Measurements from ENCODE around the gene FAM174C.

The FAM174C gene

GRCh38 chr19:1284293-1284978, 9.1 kb downstream of the FAM174C start:
- Histone ChIP-seq H3K4me3 (ENCODE audit: low read depth, low read length) (no peak overlapping the region), H3K9me3 (ENCODE audit: control insufficient read depth, insufficient read depth, low read length) (no peaks in the 10 kb centered on the region), H3K9ac (ENCODE audit: low read depth, low read length) (no peak overlapping the region), H3K36me3 (ENCODE audit: control insufficient read depth, insufficient read depth, low read length) (peaks cover 2% of the 10 kb centered on the region), H3K27me3 (ENCODE audit: control insufficient read depth, insufficient read depth, low read length) (peaks cover 5% of the 10 kb centered on the region), H3K4me1 (ENCODE audit: control insufficient read depth, insufficient read depth, low read length) (peaks cover 3% of the 10 kb centered on the region)

- Histone ChIP-seq H3K27me3 (ENCODE audit: control insufficient read depth, insufficient read depth, low read length) (peaks cover 5% of the 10 kb centered on the region), H3K9me3 (ENCODE audit: control insufficient read depth, insufficient read depth, low read length) (no peaks in the 10 kb centered on the region), H3K4me3 (ENCODE audit: low read depth, low read length) (peak overlapping the region; percentile 30), H3K9ac (ENCODE audit: low read depth, low read length) (no peak overlapping the region), H3K4me1 (ENCODE audit: control insufficient read depth, insufficient read depth, low read length) (no peaks in the 10 kb centered on the region), H3K36me3 (ENCODE audit: control insufficient read depth, insufficient read depth, low read length) (no peaks in the 10 kb centered on the region)
These were observed 9.8 kb downstream of the FAM174C start for GRCh38 chr19:1284979-1285736.

GRCh38 chr19:1285737-1286360, 10.5 kb downstream of the FAM174C start, which contains the start of gene EFNA2:
Gene EFNA2, plus strand, starts transcription at chr19:1285873. Its CDS starts 296 bp downstream, at chr19:1286169.
- Histone ChIP-seq H3K4me1 (ENCODE audit: control insufficient read depth, insufficient read depth, low read length) (no peaks in the 10 kb centered on the region), H3K9ac (ENCODE audit: low read depth, low read length) (peak within 1 kb of the TSS; percentile 47), H3K9me3 (ENCODE audit: control insufficient read depth, insufficient read depth, low read length) (no peaks in the 10 kb centered on the region), H3K4me3 (ENCODE audit: low read depth, low read length) (peak within 1 kb of the TSS; percentile 36), H3K36me3 (ENCODE audit: control insufficient read depth, insufficient read depth, low read length) (no peaks in the 10 kb centered on the region), H3K27me3 (ENCODE audit: control insufficient read depth, insufficient read depth, low read length) (peaks cover 5% of the 10 kb centered on the region)

DNA sequence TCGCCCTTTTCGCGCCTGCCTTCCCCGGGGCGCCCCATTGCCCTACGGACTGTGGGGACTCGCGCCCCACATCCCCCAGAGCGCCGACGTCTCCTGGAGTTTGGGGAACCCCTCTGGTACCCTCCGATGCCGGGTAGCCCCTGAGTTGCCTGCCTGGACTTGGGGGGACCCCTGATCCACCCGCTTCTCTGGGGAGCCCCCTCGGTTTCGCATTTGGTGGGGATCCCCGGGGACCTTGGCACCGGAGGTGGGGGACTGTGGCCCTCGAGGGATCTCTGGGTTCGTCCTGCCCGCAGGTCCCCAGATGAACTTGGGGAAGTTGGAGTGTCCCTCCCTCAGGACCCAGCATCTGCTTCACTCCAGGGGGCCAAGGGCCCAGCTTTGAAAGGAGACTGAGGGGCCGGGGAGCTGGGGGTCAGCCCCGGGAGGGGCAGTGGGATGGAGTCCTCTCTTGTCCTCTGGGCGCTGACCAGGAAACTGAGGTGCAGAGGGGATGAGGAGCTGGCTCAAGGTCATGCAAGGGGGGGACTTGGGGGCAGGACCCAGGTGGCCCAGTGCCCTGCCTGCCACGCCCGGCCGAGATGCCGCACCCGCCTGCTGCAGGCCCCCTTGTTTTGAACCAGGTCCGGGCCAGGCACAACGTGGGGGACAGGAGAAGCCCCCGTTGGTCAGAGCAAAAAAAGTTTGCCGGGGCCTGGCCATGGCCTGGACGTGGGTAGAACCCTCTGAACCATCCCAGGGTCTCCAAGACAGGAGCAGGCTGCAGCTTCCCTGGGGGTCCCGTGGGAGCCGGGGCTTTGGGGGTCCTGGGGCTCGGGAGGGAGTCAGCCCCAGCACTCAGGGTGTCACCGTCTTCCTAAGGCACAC, 11.4 kb downstream of the FAM174C start:
- peak overlapping the region; percentile 36 for H3K4me3 ChIP-seq (ENCODE audit: low read depth, low read length)
- peaks cover 5% of the 10 kb centered on the region for H3K27me3 ChIP-seq (ENCODE audit: control insufficient read depth, insufficient read depth, low read length)
- no peaks in the 10 kb centered on the region for H3K4me1 ChIP-seq (ENCODE audit: control insufficient read depth, insufficient read depth, low read length)
- no peaks in the 10 kb centered on the region for H3K36me3 ChIP-seq (ENCODE audit: control insufficient read depth, insufficient read depth, low read length)
- peak overlapping the region; percentile 47 for H3K9ac ChIP-seq (ENCODE audit: low read depth, low read length)
- no peaks in the 10 kb centered on the region for H3K9me3 ChIP-seq (ENCODE audit: control insufficient read depth, insufficient read depth, low read length)

DNA sequence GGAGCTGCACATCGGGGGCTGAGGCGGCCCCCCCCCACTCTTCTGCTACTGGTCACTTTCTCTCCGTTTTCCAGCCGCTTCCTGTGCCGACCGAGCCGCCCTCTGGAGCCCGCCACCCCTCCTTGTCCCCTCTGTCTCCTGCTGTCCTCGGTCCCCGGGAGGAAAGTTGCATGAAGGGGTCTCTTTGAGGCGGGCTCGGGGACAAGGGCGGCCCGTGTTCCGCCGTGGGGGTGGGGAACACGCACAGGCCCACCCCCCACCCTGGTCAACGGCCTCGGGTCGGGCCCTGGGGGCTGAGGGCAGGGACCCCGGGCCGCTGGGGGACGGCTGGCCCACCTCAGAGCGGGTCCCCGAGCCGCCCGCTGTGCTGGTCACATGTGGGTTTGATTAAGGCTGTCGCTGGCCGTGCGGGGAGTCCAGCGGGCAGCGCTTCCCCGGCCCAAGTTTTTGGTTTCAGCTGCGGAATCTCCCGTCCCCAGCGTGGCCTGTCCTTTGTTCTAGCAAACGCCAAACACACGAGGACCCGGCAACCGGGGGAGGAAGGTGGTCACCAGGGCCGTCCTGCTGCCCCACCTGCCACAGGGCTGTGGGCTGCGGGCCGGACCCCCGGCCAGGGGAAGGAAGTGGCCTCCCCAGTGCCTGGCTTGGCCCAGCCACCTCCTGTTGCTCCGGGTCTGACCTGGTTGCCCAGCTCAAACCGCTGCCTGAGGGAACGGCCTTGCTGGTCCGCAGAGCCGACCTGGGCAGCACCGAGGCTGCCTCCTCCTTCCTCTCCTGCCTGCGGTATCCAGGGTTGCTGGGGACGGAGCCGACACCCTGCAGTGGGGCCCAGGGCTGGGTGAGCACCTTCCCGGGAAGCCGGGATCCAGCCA, 12.3 kb downstream of the FAM174C start:
- Histone ChIP-seq H3K4me3 (ENCODE audit: low read depth, low read length) (no peak overlapping the region), H3K27me3 (ENCODE audit: control insufficient read depth, insufficient read depth, low read length) (peaks cover 5% of the 10 kb centered on the region), H3K9me3 (ENCODE audit: control insufficient read depth, insufficient read depth, low read length) (no peaks in the 10 kb centered on the region), H3K4me1 (ENCODE audit: control insufficient read depth, insufficient read depth, low read length) (no peaks in the 10 kb centered on the region), H3K36me3 (ENCODE audit: control insufficient read depth, insufficient read depth, low read length) (no peaks in the 10 kb centered on the region), H3K9ac (ENCODE audit: low read depth, low read length) (no peak overlapping the region)

DNA sequence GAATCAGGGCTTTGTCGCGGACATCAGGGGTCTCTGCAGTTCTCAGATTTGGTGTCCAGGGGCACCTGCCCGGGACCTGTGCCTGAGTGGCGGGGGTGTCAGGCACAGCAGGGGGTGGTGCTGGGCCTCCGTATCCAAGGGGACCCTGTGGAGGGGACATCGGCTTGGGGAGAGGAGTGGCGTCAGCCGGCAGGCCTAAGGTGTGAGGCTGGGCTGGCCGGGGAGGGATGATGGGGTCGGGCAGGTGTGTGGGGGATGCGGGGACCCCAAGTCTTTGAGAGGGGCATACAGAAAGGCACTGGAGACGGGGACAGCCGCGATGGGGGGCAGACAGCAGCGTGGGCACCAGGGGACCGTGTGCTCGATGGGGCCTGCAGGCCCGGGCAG, 12.9 kb downstream of the FAM174C start:
- H3K9ac ChIP-seq (ENCODE audit: low read depth, low read length) = no peak overlapping the region
- peaks cover 5% of the 10 kb centered on the region for H3K27me3 ChIP-seq (ENCODE audit: control insufficient read depth, insufficient read depth, low read length)
- no peaks in the 10 kb centered on the region for H3K36me3 ChIP-seq (ENCODE audit: control insufficient read depth, insufficient read depth, low read length)
- H3K4me1 ChIP-seq (ENCODE audit: control insufficient read depth, insufficient read depth, low read length) = no peaks in the 10 kb centered on the region
- H3K9me3 ChIP-seq (ENCODE audit: control insufficient read depth, insufficient read depth, low read length) = no peaks in the 10 kb centered on the region
- no peak overlapping the region for H3K4me3 ChIP-seq (ENCODE audit: low read depth, low read length)

GRCh38 chr19:1288833-1289685, 13.7 kb downstream of the FAM174C start:
- Histone ChIP-seq H3K4me3 (ENCODE audit: low read depth, low read length) (no peak overlapping the region), H3K36me3 (ENCODE audit: control insufficient read depth, insufficient read depth, low read length) (no peaks in the 10 kb centered on the region), H3K27me3 (ENCODE audit: control insufficient read depth, insufficient read depth, low read length) (peaks cover 5% of the 10 kb centered on the region), H3K9ac (ENCODE audit: low read depth, low read length) (no peak overlapping the region), H3K9me3 (ENCODE audit: control insufficient read depth, insufficient read depth, low read length) (no peaks in the 10 kb centered on the region), H3K4me1 (ENCODE audit: control insufficient read depth, insufficient read depth, low read length) (no peaks in the 10 kb centered on the region)

GRCh38 chr19:1289686-1290025, 14.3 kb downstream of the FAM174C start:
- Histone ChIP-seq H3K4me1 (ENCODE audit: control insufficient read depth, insufficient read depth, low read length) (no peaks in the 10 kb centered on the region), H3K9me3 (ENCODE audit: control insufficient read depth, insufficient read depth, low read length) (no peaks in the 10 kb centered on the region), H3K4me3 (ENCODE audit: low read depth, low read length) (no peak overlapping the region), H3K36me3 (ENCODE audit: control insufficient read depth, insufficient read depth, low read length) (no peaks in the 10 kb centered on the region), H3K9ac (ENCODE audit: low read depth, low read length) (no peak overlapping the region), H3K27me3 (ENCODE audit: control insufficient read depth, insufficient read depth, low read length) (peaks cover 3% of the 10 kb centered on the region)

DNA sequence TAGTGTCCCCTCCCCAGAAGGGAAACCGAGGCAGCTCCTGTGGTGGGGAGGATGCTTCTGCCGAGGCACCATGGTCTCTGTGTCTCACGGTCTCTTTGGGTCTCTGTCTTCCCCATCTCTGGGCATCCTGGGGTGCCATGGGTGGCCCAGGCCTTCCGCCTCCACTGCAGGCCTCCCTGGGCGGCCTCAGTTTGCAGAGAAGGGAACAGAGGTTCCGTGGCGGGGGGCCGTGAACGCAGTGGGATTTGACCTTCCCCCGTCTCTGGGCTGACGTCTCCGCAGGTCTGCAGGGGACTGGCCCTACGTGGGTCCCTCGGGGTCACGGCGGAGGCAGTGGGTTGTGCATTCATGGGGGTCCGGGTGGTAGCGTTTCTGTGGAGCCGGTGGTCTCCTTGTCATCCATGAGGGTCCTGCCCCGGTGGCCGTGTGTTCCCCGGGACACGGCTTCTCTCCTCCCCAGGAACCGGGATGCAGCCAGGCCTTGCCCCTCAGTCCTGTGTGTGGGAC, 14.9 kb downstream of the FAM174C start:
- no peak overlapping the region for H3K4me3 ChIP-seq (ENCODE audit: low read depth, low read length)
- H3K9me3 ChIP-seq (ENCODE audit: control insufficient read depth, insufficient read depth, low read length) = no peaks in the 10 kb centered on the region
- no peaks in the 10 kb centered on the region for H3K27me3 ChIP-seq (ENCODE audit: control insufficient read depth, insufficient read depth, low read length)
- H3K36me3 ChIP-seq (ENCODE audit: control insufficient read depth, insufficient read depth, low read length) = no peaks in the 10 kb centered on the region
- no peak overlapping the region for H3K9ac ChIP-seq (ENCODE audit: low read depth, low read length)
- no peaks in the 10 kb centered on the region for H3K4me1 ChIP-seq (ENCODE audit: control insufficient read depth, insufficient read depth, low read length)

Measured in iPS-15b (cell line).